SK-N-SH treated with all-trans-retinoic acid at 6 μM for 48 hours (cell line): ENCODE data around the gene ZNF611.

Experiments used
- BACH2 ChIP-seq: fragments of 250-450 bp; sonication (Bioruptor Pico); IDR thresholded peaks from 2 replicates; pipeline ENCODE4 v1.9.0; 2021; ENCODE audit warnings: mild to moderate bottlenecking, borderline replicate concordance
- CSDC2 ChIP-seq: fragments of 250-450 bp; sonication (Bioruptor Pico); IDR thresholded peaks from 2 replicates; pipeline ENCODE4 v1.5.0; 2020; ENCODE audit warnings: mild to moderate bottlenecking, moderate library complexity
- ESRRG ChIP-seq: fragments of 250-450 bp; sonication (Bioruptor Pico); IDR thresholded peaks from 2 replicates; pipeline ENCODE4 v1.6.1; 2021; ENCODE audit warnings: mild to moderate bottlenecking
- GLIS3 ChIP-seq: fragments of 250-450 bp; sonication (Bioruptor Pico); IDR thresholded peaks from 2 replicates; pipeline ENCODE4 v1.5.0; 2020; ENCODE audit warnings: mild to moderate bottlenecking, moderate library complexity
- ZFP3 ChIP-seq: fragments of 250-450 bp; sonication (Bioruptor Pico); IDR thresholded peaks from 2 replicates; pipeline ENCODE4 v1.5.0; 2020; ENCODE audit warnings: mild to moderate bottlenecking, moderate library complexity
- ZNF565 ChIP-seq: fragments of 450-650 bp; formaldehyde crosslinking; conservative IDR thresholded peaks from 2 replicates; pipeline ENCODE4 v1.5.0; 2020; ENCODE audit warnings: low read depth, mild to moderate bottlenecking, moderate library complexity
- TF ChIP-seq, protein P1 (sequence below): fragments of 250-450 bp; sonication (Bioruptor Pico); IDR thresholded peaks from 2 replicates; pipeline ENCODE4 v1.8.0; 2020; ENCODE audit warnings: mild to moderate bottlenecking, moderate library complexity, borderline replicate concordance

DNA sequence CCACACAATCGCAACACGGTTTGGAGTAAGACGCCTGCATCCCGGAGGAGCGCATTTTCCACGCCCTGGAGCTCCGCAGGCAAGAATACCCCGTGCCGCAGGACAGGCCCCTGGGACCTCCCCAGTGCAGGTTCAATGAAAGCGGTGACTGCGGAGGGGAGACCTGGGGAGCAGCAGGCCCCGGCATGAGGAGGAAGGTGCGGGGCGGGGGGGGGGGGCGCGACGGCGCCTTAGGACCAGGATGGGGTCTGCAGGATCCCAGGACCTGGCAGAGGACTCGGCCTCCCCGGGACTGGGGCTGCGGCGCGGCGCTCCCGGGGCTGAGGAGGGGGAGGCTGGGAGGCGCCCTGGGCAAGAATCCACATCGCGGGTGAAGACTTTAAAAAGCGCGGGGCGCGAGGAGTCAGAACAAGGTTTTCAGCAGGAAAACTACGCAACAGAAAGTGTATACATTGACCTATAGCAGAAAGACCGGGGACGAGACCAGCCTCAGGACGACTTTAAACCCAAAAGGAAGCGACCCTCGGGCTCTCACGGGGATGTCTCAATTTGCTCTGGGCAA lies 432 bp downstream of the ZNF611 start:
- TF ChIP-seq BACH2 (CRISPR knock-in tag) (no peak), CSDC2 (CRISPR knock-in tag) (no peak), ZFP3 (CRISPR knock-in tag) (no peak), ZNF565 (CRISPR knock-in tag) (no peak), GLIS3 (no peak), ESRRG (no peak)
- TF ChIP-seq, protein P1, sequence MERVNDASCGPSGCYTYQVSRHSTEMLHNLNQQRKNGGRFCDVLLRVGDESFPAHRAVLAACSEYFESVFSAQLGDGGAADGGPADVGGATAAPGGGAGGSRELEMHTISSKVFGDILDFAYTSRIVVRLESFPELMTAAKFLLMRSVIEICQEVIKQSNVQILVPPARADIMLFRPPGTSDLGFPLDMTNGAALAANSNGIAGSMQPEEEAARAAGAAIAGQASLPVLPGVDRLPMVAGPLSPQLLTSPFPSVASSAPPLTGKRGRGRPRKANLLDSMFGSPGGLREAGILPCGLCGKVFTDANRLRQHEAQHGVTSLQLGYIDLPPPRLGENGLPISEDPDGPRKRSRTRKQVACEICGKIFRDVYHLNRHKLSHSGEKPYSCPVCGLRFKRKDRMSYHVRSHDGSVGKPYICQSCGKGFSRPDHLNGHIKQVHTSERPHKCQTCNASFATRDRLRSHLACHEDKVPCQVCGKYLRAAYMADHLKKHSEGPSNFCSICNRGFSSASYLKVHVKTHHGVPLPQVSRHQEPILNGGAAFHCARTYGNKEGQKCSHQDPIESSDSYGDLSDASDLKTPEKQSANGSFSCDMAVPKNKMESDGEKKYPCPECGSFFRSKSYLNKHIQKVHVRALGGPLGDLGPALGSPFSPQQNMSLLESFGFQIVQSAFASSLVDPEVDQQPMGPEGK (CRISPR knock-in tag): no peak
